ENCODE data around the gene TSPAN4. TPM values are rescaled to one million over a fixed set of nuclear protein-coding genes. Genes with fewer than 3 reads are reported as not detected.

The TSPAN4 gene
- total RNA-seq, 4 donors from 2014 or later = 57.3 to 88.3 (median 70.7) TPM

- no peak for DNase-seq (ENCODE audit: low spot score in 2 of 2)
- 81 to 93% methylated on average over 8 of the region's 8 CpGs for WGBS, 2 donors
- intact Hi-C loops (cut with DNase I; ENCODE audit: low total_unique reads) = no loop called here
- TF ChIP-seq, protein P1, sequence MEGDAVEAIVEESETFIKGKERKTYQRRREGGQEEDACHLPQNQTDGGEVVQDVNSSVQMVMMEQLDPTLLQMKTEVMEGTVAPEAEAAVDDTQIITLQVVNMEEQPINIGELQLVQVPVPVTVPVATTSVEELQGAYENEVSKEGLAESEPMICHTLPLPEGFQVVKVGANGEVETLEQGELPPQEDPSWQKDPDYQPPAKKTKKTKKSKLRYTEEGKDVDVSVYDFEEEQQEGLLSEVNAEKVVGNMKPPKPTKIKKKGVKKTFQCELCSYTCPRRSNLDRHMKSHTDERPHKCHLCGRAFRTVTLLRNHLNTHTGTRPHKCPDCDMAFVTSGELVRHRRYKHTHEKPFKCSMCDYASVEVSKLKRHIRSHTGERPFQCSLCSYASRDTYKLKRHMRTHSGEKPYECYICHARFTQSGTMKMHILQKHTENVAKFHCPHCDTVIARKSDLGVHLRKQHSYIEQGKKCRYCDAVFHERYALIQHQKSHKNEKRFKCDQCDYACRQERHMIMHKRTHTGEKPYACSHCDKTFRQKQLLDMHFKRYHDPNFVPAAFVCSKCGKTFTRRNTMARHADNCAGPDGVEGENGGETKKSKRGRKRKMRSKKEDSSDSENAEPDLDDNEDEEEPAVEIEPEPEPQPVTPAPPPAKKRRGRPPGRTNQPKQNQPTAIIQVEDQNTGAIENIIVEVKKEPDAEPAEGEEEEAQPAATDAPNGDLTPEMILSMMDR (IDR thresholded peaks at IDR 0.05) = no peak
- no peak for TF ChIP-seq POLR2A (IDR thresholded peaks at IDR 0.05)
- no peak overlapping the region for H3K4me3 ChIP-seq (ENCODE audit: low read depth, poor library complexity, severe bottlenecking)
Observed at GRCh38 chr11:867856-868358, 25.3 kb downstream of the TSPAN4 start.

DNA sequence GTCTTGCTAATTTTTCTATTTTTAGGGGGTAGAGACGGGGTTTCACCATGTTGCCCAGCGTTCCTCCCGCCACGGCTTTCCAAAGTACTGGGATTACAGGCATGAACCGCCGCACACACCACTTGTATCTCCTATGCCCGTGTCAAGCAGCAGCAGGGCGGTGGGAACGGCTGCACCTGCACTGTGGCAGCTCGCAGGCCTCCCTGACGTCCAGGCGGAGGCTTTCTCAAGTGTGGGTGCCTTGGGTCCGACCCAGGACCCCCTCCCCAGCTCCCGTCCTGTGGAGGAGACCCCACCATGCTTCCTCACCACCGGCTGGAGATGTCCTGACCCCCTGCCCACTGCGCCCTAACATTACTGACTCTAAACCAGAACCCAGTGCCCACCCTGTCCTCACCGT lies 25.7 kb downstream of the TSPAN4 start:
- intact Hi-C loops (cut with DNase I; ENCODE audit: low total_unique reads) = no loop called here
- H3K4me3 ChIP-seq (ENCODE audit: low read depth, poor library complexity, severe bottlenecking) = no peak overlapping the region
- no peak for TF ChIP-seq POLR2A (IDR thresholded peaks at IDR 0.05)
- TF ChIP-seq, protein P1 (IDR thresholded peaks at IDR 0.05) = no peak
- DNase-seq (ENCODE audit: low spot score in 2 of 2) = no peak
- WGBS, 2 donors = 88 to 90% methylated on average over 17 of the region's 17 CpGs

GRCh38 chr11:868802-869201 lies 26.1 kb downstream of the TSPAN4 start:
- no peak overlapping the region for H3K4me3 ChIP-seq (ENCODE audit: low read depth, poor library complexity, severe bottlenecking)
- TF ChIP-seq POLR2A (IDR thresholded peaks at IDR 0.05) = no peak
- TF ChIP-seq, protein P1 (IDR thresholded peaks at IDR 0.05) = no peak
- intact Hi-C loops (cut with DNase I; ENCODE audit: low total_unique reads) = no loop called here
- no peak for DNase-seq (ENCODE audit: low spot score in 2 of 2)
- 76 to 83% methylated on average over 7 to 12 of the region's 12 CpGs for WGBS, 2 donors

DNA sequence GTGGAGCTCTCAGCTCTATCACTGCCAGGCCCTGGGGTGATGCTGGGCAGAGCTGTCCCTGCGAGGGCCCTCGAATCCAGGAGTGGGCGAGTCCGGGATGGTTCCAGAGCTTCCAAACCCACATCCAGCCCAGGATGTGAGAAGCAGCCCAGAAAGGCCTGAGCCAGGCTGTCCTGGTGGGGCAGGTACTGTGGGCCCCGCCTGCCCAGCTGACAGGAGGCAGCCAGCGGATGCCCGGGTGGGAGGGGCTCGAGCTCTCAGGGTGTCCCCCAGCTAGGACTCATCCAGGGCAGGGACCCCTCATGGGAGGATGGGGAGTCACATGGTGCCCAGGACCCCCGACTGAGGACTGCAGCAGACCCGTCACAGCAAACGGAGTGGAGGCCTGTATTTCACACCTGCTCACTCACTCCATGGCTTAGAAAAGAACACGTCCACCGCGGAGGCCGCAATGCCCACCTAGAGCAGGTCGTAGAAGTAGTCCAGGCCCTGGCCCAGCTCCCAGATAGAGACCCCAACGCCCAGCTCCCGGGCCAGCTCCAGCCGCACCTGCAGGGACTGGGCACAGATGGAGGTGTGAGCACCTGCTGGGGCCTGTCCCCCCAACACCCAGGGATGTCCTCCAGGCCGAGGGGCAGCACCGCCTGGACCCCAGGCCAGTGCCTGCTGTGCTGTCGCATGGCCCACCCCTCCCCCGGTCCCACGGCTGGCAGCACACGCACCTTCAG lies 26.9 kb downstream of the TSPAN4 start:
- TF ChIP-seq, protein P1 (IDR thresholded peaks at IDR 0.05) = no peak
- no peak for TF ChIP-seq POLR2A (IDR thresholded peaks at IDR 0.05)
- intact Hi-C loops (cut with DNase I; ENCODE audit: low total_unique reads) = no loop called here
- DNase-seq (ENCODE audit: low spot score in 2 of 2) = no peak
- no peak overlapping the region for H3K4me3 ChIP-seq (ENCODE audit: low read depth, poor library complexity, severe bottlenecking)
- WGBS, 2 donors = 81 to 84% methylated on average over 9 to 22 of the region's 25 CpGs

DNA sequence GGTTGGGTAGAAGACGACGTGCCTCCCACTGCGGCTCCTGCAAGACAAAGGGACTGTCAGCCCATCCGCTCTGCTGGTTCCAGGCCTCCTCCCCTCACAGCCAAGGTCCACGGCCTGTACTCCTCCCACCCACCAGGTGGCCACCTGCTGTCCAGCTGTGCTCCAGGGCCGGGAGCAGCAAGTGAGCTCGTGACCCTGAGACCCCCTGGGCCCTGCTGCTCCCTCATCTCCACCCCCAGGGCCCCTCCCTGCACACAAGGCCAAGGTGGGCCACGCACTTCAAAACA lies 27.4 kb downstream of the TSPAN4 start:
- WGBS, 2 donors = 73 to 86% methylated on average over 8 of the region's 8 CpGs
- DNase-seq (ENCODE audit: low spot score in 2 of 2) = no peak
- no peak overlapping the region for H3K4me3 ChIP-seq (ENCODE audit: low read depth, poor library complexity, severe bottlenecking)
- intact Hi-C loops (cut with DNase I; ENCODE audit: low total_unique reads) = no loop called here
- no peak for TF ChIP-seq POLR2A (IDR thresholded peaks at IDR 0.05)
- TF ChIP-seq, protein P1 (IDR thresholded peaks at IDR 0.05) = no peak

DNA sequence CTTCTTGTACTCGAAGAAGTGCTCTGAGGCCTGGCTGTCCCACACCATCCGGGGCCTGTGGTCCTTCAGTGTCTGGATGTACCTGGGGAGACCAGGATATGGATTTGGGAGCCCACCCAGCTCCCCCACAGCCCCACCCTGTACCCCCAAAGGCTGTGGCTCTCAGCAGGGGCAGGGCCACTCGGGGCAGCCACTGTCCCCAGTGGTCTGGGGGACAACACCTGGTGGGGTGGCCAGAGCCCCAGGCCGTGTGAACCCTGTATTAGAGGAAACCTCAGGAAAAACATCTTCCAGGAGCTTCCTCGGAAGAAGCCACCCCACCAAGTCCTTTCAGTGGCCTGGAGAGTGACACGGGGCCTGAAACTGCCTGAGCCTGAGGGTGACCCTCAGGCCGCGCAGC lies 27.8 kb downstream of the TSPAN4 start:
- intact Hi-C loops (cut with DNase I; ENCODE audit: low total_unique reads) = no loop called here
- no peak overlapping the region for H3K4me3 ChIP-seq (ENCODE audit: low read depth, poor library complexity, severe bottlenecking)
- WGBS, 2 donors = 83 to 91% methylated on average over 8 of the region's 8 CpGs
- no peak for DNase-seq (ENCODE audit: low spot score in 2 of 2)
- TF ChIP-seq, protein P1 (IDR thresholded peaks at IDR 0.05) = no peak
- TF ChIP-seq POLR2A (IDR thresholded peaks at IDR 0.05) = no peak

Data from lower leg skin (tissue), 4 donors.